Osteocyte (in vitro differentiated cells): ENCODE measurements around the gene IL4. TPM values are rescaled to one million over a fixed set of nuclear protein-coding genes. Genes with fewer than 3 reads are reported as not detected.

Source experiments
- DNase-seq: peaks from one replicate; pipeline ENCODE4 v3.0.0; 2021; ENCODE audit warnings: mixed read lengths; ENCODE audit not compliant: unreplicated experiment; ENCODE audit errors: extremely low spot score
- H3K27ac Mint-ChIP-seq: one replicate; pipeline ENCODE4 v1.8.0; 2021; ENCODE audit warnings: mild to moderate bottlenecking, mixed read lengths; ENCODE audit not compliant: unreplicated experiment
- H3K27me3 Mint-ChIP-seq: one replicate; pipeline ENCODE4 v1.8.0; 2021; ENCODE audit warnings: mixed read lengths; ENCODE audit not compliant: unreplicated experiment
- H3K36me3 Mint-ChIP-seq: one replicate; pipeline ENCODE4 v1.8.0; 2021; ENCODE audit warnings: mixed read lengths; ENCODE audit not compliant: unreplicated experiment
- H3K4me1 Mint-ChIP-seq: one replicate; pipeline ENCODE4 v1.8.0; 2021; ENCODE audit warnings: mixed read lengths; ENCODE audit not compliant: unreplicated experiment
- H3K4me3 Mint-ChIP-seq: one replicate; pipeline ENCODE4 v1.8.0; 2021; ENCODE audit warnings: mild to moderate bottlenecking, moderate library complexity, mixed read lengths; ENCODE audit not compliant: unreplicated experiment
- H3K9me3 Mint-ChIP-seq: one replicate; pipeline ENCODE4 v1.8.0; 2021; ENCODE audit warnings: mixed read lengths; ENCODE audit not compliant: unreplicated experiment
- CTCF ChIP-seq: fragments of 200-600 bp; sonication (generic); IDR thresholded peaks from 2 replicates; pipeline ENCODE4 v1.5.0; 2021; ENCODE audit warnings: antibody characterized with exemption, mild to moderate bottlenecking, moderate library complexity
- total RNA-seq: library from RNA; stranded (reverse); gene quantifications from 2 replicates; pipeline ENCODE4 v1.2.1, GENCODE V29; 2021

IL4 gene
- total RNA-seq, 1 donor from 2014 or later, result not detected

GRCh38 chr5:132662004-132662401 is 11.8 kb upstream of the IL4 start:
- Mint-ChIP-seq H3K27me3 (no peaks in the 10 kb centered on the region), H3K4me1 (peaks cover 4% of the 10 kb centered on the region), H3K36me3 (no peaks in the 10 kb centered on the region), H3K27ac (no peak overlapping the region), H3K4me3 (no peak overlapping the region), H3K9me3 (no peaks in the 10 kb centered on the region)
- no peak for DNase-seq
- no peak for TF ChIP-seq CTCF

- DNase-seq, result no peak
- no peak overlapping the region for H3K4me3 Mint-ChIP-seq
- no peaks in the 10 kb centered on the region for H3K27me3 Mint-ChIP-seq
- H3K36me3 Mint-ChIP-seq, result no peaks in the 10 kb centered on the region
- H3K4me1 Mint-ChIP-seq, result peaks cover 4% of the 10 kb centered on the region
- TF ChIP-seq CTCF, result no peak
- no peak overlapping the region for H3K27ac Mint-ChIP-seq
- no peaks in the 10 kb centered on the region for H3K9me3 Mint-ChIP-seq
Observed at GRCh38 chr5:132662925-132663770, 10.6 kb upstream of the IL4 start.

- H3K27me3 Mint-ChIP-seq, result no peaks in the 10 kb centered on the region
- H3K4me3 Mint-ChIP-seq, result no peak overlapping the region
- H3K27ac Mint-ChIP-seq, result no peak overlapping the region
- DNase-seq, result no peak
- H3K36me3 Mint-ChIP-seq, result no peaks in the 10 kb centered on the region
- H3K9me3 Mint-ChIP-seq, result no peaks in the 10 kb centered on the region
- H3K4me1 Mint-ChIP-seq, result peaks cover 4% of the 10 kb centered on the region
- TF ChIP-seq CTCF, result no peak
Observed at GRCh38 chr5:132663771-132664695, 9.8 kb upstream of the IL4 start.

GRCh38 chr5:132664696-132665209 is 9.0 kb upstream of the IL4 start:
- no peak overlapping the region for H3K4me3 Mint-ChIP-seq
- H3K9me3 Mint-ChIP-seq, result no peaks in the 10 kb centered on the region
- H3K27ac Mint-ChIP-seq, result no peak overlapping the region
- no peaks in the 10 kb centered on the region for H3K36me3 Mint-ChIP-seq
- peaks cover 4% of the 10 kb centered on the region for H3K4me1 Mint-ChIP-seq
- no peak for TF ChIP-seq CTCF
- DNase-seq, result no peak
- H3K27me3 Mint-ChIP-seq, result no peaks in the 10 kb centered on the region
